Measurements from ENCODE around the gene CMTM8. TPM values are rescaled to one million over a fixed set of nuclear protein-coding genes. Genes with fewer than 3 reads are reported as not detected.

Gene CMTM8
- total and polyA plus RNA-seq, 2 of the 8 experiments (the other 6 are each of a cell fraction or from before 2014, with no cell fraction given): 10.5 to 22.4 TPM

DNA sequence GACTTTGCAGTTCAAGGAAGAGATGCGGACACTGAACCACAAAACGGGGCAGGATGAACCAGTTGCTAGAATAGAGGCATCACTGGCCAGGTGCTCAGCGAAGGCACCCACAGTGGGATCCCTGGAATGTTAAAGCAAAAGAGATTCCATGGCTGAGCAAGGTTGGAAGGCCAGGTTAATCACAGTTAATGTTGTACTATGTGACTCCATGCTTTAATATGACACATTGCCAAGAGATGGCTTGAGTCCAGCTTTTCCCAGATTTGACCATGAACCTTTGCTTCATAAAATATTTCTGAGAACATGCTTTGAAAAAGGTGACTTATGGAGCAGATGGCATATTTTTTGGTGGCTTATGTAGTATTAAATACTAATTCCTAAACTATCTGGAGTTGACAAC lies 77.0 kb downstream of the CMTM8 start (continued):
- TF ChIP-seq BCL11A (IDR thresholded peaks at IDR 0.05; ENCODE audit: low read depth in 2 of 2, low read length in 2 of 2) (no peak), JUN (IDR thresholded peaks at IDR 0.05; ENCODE audit: low read depth, low read length) (no peak), EP300 (IDR thresholded peaks at IDR 0.05; ENCODE audit: borderline replicate concordance in 1 of 2, low read depth in 2 of 2, low read length in 2 of 2) (no peak), SIX5 (IDR thresholded peaks at IDR 0.05; ENCODE audit: low read depth, low read length) (no peak)
